ENCODE data around the gene SH3BGR.

DNA sequence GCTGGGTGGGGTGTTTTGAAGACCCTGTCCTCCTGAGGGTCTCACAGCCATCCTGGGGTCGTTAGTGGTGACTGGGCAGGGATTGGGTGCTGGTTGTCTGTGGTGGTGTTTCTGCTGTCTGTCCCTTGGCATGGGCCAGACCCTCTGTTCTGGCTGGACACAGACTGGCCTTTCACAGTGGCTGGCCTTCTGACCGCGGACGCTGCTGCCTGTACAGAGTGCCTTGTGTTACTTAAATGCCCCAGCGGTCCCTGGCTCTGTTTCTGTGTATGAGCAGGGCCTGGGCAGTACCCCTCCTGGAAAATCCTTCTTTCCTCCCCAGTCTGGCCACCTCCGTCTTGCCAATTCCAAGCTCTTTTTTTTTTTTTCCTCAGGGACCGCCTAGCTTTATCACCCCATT lies 50.9 kb downstream of the SH3BGR start:
- TF ChIP-seq, protein P1, sequence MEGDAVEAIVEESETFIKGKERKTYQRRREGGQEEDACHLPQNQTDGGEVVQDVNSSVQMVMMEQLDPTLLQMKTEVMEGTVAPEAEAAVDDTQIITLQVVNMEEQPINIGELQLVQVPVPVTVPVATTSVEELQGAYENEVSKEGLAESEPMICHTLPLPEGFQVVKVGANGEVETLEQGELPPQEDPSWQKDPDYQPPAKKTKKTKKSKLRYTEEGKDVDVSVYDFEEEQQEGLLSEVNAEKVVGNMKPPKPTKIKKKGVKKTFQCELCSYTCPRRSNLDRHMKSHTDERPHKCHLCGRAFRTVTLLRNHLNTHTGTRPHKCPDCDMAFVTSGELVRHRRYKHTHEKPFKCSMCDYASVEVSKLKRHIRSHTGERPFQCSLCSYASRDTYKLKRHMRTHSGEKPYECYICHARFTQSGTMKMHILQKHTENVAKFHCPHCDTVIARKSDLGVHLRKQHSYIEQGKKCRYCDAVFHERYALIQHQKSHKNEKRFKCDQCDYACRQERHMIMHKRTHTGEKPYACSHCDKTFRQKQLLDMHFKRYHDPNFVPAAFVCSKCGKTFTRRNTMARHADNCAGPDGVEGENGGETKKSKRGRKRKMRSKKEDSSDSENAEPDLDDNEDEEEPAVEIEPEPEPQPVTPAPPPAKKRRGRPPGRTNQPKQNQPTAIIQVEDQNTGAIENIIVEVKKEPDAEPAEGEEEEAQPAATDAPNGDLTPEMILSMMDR (IDR thresholded peaks at IDR 0.05; ENCODE audit: low read depth, low read length, missing input control) = no peak
- TF ChIP-seq RXRA (IDR thresholded peaks at IDR 0.05) = no peak
- TF ChIP-seq TAF1 (conservative IDR thresholded peaks at IDR 0.05) = no peak
- no peak for TF ChIP-seq GABPA (IDR thresholded peaks at IDR 0.05 in 1 of 2, conservative IDR thresholded peaks at IDR 0.05 in 1 of 2)

Data from liver (tissue), 3 donors.